HG03460 (cell line): ENCODE data around the gene SLC22A13.
"Not testable (repeated sequence)": the region's sequence is repeated elsewhere in the genome, so short reads cannot be mapped to it uniquely, and the experiment has no call there.

Experiments used
- ATAC-seq: cut with Tn5 transposase; IDR thresholded peaks from one replicate; pipeline ENCODE4 v1.9.1; 2021; ENCODE audit not compliant: unreplicated experiment

The SLC22A13 gene

DNA sequence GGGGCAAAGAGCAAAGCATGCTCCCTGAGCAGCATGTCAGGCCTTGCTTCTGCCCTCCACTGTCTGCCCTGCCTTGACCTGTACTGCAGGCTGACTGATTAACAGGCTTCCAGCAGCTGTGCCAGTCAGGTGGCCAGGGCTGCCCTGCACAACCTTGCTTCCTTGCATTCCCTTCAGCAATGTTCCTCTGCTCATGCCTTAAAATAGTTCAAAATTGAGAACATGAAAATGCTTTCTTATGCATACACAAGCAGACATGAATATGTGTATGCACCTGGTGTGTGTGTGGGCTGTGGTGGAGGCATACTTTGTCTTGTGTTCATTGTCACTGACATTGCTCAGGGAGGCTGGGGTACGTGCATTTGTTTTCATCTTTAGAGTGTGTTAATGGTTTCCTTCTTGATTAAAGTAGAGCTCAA lies 1.2 kb upstream of the SLC22A13 start:
- ATAC-seq: no peak

DNA sequence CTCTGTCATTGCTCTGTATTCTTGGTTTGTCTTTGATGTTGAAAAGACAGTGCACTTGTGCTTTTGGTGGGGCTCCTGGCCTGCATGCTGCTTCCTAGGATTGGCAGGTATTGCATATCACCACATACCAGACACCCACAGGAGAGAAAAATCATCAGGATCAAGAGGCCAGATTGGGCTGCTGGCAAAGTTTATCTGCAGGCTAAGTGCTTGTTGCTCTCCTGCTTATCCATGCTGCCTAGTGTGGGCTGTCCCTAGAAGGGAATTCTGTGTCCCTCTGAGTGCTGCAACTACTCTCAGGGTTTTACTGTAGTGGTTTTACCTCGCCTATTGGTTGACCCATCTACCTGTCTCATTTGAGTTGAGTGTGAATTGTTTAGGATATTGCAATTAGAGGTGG lies 833 bp upstream of the SLC22A13 start:
- no peak for ATAC-seq

DNA sequence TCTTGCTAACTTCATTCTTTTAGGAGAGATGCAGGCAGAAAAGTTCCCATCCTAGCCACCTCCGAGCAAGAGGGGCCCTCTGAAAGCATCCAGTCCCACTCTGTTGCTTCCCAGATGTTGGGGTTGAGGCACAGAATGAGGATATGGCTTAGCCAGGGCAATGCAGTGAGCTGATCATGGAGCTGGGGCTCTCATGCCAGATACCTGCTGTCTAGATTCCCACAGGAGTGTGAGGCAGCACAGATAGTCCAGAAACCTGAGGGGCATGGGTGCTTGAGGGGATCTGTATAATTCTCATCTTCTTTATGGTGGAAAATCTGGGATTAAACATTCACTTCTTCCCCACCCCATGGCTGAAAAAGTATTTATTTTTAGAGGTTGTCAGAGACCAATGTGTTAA lies 1.2 kb downstream of the SLC22A13 start:
- no peak for ATAC-seq

DNA sequence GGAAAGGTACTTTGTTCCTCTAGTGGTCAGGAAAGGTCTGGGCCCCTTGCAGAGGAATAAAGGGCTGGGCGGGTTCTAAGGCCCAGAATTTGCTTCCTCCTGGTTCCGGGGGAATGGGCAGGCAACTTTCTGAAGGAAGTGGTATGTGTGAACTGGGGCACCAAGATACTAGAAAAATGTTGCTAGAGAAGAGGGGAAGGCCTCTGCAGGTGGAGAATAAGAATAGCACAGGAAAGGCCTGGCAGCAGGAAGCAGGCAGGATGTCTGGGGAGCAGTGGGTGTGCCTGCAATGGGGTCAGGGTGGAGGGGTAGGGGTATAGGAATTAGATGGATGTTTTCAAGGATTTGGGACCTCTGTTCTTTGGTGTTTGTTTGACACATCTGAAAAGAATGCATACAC lies 2.0 kb downstream of the SLC22A13 start:
- no peak for ATAC-seq

DNA sequence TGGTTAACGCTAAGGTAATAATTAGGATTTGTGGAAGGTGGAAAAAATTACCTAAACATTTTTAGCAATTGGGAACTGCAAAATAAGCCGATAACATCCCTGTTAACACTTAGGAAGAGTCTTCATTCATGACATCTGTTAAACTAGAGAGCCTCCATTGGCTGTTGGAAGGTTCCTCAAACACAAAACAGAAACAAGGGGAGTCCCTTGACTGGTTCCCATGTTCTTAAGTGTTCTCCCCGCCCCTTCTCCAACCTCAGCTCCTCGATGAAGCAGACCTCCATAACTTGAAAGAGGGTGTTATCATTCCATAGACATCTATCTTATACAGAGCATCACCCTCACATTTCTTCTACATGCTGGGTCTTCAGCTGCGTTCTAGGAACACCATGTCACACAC lies 2.5 kb downstream of the SLC22A13 start:
- no peak for ATAC-seq

DNA sequence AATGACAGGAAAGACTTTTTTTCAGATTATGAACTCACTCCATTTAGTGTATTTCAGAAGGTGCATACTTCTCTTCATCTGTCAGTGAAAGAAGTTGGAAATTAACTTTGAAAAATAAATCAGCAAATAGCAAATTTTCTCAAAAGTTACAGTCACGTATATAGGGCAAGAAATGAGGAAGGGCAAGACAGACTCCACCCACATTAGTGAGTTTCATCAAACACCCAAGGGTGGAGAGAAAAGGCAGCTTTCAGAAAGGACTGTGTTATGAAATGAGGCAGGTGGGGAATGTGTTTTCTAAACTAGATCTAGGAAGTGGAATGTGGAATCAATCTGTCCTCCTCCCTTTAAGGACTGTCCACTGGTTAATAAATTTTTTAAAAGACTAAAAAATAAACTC lies 2.9 kb downstream of the SLC22A13 start:
- no peak for ATAC-seq

DNA sequence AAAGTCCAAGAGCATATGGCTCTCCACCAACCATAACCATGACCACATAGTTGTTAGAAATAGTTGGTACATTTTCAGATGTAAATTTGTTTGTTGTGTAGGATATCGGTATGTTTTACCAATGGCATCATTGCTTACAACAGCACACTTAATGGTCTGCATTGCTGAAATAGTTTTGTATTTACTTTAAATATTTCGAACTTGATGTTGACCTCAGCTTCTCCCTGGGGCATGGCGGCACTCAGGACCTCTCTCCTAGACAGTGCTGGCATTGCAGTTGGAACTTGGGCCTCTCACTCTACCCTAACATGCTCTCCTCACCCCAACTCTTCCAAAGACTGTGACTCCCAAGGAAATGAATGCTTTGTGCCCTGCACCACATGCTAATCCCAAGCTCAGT lies 5.0 kb downstream of the SLC22A13 start:
- ATAC-seq: no peak

DNA sequence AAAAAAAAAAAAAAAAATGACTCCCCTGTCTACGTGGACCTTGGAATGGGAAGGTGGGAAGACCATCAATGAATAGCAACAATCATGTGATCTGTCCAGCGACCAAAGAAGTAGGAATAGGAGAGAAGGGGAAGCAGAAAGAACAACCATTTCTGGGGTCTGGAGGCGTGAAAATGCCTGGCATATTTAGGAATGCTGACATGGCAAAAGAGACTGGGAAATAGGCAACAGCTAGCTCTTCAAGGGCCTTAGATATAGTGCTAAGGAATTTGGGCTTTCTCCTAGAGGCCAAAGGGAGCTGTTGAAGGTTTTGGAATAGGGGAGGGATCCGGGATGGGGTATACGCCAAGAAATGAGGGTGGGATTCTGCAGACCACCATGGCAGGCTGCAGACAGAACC lies 5.9 kb downstream of the SLC22A13 start:
- ATAC-seq: no peak

DNA sequence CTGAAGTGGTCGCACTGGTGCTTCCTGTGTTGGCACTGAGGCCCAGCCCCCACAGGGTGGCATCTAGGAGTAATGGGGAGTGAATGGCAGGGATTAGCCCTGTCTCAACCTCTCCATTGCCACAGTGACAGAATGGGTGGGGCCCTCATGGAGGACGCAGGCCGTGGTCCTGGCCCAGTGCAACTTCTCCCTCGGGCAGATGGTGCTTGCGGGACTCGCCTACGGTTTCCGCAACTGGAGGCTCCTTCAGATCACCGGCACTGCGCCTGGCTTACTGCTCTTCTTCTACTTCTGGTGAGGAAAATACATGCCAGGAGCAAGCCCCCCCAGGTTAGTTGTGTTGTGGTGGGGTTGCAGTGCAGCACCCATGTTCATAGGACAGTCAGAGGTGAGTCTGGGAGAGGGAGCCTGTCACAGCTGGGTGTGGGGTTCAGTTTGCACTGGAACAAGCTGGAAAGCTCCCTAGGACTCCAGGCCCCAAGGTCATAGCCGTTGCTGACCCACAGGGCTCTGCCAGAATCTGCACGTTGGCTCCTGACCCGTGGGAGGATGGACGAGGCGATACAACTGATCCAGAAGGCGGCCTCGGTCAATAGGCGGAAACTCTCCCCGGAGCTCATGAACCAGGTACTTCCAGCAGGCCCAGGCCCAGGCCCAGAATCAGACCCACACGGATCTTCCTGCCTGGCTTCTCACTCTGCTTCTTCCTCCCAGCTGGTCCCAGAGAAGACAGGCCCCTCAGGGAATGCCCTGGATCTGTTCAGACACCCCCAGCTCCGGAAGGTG lies 9.4 kb downstream of the SLC22A13 start:
- ATAC-seq: no peak

DNA sequence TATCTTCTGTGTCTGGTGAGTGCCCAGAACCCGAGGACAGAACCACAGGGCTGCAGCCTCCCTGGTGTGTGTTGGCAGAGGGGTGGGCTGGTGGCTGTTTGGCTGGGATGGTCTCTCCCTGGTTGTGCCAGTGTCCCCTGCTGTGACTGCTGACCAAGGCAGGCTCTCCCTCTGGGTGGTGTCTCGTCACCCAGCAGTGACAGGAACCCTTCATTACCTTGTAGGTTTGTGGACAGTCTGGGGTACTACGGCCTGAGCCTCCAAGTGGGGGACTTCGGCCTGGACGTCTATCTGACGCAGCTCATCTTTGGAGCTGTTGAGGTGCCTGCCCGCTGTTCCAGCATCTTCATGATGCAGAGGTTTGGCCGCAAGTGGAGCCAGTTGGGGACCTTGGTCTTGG lies 10.0 kb downstream of the SLC22A13 start:
- ATAC-seq: no peak

DNA sequence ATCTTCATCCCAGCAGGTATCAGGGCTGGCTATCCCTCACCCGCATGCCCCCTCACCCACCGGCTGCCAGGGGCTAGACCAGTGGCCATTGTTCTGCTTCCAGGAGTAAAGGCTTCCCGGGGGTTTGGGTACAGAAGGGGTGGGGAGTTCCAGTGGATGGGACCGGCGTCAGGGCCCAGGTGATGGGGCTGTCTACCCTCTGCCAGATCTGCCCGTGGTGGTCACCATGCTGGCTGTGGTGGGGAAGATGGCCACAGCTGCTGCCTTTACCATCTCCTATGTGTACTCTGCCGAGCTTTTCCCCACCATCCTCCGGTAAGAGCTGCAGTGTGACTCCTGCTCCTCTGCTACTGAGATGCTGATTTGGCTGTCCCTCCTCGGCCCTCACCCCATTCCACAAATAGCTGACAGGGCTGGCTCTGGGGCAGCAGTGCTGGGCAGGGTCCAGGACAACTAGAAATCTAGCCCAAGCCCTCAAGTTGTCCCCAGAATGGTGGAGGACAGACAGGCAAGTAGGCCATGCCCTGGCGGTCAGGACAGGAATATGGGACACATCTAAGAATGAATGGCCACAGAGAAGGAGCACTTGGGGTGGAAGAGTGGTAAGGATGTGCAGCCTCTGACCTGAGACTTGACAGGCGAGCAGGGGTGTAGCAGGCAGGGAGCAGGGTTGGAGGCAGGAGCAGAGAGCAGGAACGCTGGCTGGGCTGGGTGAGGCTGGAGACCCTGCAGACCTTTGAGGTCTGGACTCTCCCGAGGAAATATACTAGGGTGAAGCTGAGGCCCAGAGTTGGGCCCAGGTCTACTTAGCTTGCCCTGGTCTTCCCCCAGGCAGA lies 10.7 kb downstream of the SLC22A13 start:
- no peak for ATAC-seq

DNA sequence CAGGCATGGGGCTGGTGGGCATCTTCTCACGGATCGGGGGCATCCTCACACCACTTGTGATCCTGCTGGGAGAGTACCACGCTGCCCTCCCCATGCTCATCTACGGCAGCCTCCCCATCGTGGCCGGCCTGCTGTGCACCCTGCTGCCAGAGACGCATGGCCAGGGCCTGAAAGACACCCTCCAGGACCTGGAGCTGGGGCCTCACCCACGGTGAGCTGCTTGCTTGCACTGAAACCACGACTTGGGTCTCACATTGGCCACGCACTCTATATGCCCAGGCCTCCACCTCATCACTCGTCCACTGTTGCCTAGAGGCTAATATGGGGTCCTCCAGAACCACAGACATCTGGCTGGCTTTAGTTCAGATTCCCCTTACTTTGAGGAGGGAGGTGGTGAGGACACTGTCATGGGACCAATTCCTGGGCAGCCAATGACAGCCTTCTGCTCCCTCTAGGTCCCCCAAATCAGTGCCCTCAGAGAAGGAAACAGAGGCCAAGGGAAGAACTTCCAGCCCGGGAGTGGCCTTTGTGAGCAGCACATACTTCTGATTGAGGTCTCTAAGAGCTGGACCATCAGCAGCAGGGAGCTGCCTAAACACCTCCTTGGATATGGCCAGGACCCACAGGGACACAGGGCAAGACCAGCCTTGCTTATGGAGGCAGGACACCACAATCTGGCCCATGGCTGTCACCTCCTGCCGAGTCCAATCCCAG lies 11.5 kb downstream of the SLC22A13 start:
- ATAC-seq: no peak

DNA sequence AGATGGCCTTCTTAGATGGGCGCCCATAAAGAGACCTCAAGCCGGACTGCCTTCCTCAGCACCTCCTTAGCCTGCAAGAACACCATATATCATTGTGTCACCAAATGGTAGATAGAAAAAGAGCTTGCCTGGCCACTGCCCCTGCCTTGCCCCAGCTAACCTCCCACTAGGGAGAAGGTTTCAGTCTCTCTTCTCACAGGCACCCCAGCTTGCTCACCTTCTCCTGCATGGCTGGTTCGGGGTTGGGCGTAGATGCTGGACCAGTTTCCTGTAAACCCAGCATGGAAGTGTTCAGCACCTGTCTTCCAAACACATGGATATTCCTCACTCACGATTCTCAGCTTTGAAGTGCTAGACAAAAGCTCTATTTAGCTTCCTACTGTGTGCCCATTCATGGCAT lies 13.2 kb downstream of the SLC22A13 start:
- no peak for ATAC-seq

DNA sequence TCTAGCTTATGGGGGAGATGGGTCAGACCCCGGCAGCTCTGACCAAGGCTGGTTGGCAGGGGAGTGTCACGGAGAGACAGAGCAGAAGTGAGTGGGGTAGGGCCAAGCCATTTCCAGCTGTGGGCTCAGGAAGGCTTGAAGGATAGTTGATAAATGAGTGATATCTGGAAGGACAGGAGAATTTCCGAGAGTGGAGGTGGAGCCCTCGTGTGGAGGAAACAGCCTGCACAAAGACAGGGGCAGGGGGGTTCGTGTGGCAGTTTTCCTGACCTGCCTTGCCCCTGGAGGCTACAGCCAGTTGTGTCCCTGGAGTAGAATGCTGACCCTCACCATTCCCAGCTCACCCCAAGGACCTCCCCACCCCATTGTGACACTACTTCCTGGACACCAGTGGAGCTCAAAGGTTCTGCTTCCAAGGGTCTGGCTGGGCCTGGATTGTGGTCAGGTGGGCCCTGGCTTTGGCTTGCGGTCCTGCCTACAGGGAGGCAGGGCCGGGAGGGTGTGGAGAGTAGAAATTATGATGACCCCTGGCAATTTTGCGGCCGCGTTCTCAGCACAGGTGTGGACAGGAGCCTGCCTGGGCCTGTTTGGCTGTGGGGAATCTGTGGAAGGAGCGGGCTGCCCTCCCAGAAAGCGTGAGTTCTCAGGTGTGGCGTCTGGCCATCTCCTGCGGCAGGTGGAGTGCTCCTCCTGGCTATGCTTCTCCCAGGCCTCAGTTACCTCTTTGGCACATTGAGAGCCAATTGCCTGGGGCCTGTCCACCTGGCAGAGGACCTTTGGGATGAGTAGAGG lies 16.5 kb downstream of the SLC22A13 start, which contains the start of gene SLC22A14:
SLC22A14 (plus strand) TSS at position 400 of the 792 bp plus-strand sequence. CDS start 23,733 bp downstream, outside the sequence.
- ATAC-seq: no peak

DNA sequence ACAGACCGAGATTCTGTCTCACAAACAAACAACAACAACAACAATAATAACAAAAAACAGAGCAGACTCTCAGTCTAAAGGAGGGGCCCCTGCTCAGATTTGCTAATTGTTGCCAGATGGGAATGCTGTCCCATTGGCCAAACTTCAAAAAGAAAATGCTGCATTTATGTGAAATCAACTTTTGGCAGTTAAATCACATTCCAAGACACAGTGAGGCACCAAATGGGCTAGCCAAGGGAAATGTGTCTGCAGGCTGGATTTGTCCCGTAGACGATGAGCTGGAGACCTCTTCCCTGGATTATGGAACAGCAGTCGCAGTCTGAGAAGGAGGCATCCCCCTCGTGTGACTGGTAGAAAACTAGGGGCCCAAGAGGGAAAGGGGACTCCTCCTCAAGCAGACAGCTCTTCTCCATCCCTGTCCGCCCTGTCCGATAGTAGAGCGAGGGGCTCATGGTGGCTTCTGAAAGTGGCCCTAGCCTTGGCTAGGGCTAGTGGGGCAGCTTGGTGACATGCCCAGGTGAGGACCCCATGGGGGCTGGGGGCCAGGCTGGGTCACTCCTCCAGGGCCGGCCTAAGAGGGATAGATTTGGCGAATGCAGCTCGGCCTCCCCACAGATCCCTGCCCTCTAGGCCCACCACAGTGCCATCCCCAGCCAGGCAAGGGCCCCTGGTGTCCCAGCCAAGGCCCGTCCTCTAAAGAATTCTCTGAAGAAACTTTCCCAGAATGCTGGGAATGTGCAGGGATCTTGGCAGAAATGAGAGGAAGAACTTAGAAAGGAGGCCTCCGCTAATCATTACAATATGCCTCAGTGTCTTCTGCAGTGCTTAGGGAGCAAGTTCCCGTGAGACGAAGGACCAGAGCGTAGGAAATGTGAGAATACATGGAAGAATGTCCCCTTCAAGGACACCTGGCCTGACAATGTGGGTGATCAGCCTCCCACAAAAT lies 18.5 kb downstream of the SLC22A13 start:
- ATAC-seq: no peak

DNA sequence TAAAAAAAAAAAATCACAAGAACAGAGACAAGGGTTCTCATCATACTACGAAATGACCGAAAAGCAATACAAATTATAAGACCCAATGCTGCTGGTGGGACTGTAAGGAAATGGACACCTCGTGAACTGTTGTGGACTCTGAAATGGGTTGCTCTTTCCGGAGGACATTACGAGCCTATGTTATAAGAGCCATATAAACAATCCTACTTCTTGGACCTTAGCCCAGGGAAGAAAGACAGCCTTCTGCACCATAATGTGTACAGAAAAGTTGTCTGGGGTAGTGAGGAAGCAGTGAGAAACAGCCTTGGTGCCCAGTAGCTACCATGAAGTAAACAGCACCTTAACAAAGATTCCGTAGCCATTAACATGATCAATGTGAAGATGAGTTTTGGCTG lies 19.1 kb downstream of the SLC22A13 start:
- no peak for ATAC-seq

DNA sequence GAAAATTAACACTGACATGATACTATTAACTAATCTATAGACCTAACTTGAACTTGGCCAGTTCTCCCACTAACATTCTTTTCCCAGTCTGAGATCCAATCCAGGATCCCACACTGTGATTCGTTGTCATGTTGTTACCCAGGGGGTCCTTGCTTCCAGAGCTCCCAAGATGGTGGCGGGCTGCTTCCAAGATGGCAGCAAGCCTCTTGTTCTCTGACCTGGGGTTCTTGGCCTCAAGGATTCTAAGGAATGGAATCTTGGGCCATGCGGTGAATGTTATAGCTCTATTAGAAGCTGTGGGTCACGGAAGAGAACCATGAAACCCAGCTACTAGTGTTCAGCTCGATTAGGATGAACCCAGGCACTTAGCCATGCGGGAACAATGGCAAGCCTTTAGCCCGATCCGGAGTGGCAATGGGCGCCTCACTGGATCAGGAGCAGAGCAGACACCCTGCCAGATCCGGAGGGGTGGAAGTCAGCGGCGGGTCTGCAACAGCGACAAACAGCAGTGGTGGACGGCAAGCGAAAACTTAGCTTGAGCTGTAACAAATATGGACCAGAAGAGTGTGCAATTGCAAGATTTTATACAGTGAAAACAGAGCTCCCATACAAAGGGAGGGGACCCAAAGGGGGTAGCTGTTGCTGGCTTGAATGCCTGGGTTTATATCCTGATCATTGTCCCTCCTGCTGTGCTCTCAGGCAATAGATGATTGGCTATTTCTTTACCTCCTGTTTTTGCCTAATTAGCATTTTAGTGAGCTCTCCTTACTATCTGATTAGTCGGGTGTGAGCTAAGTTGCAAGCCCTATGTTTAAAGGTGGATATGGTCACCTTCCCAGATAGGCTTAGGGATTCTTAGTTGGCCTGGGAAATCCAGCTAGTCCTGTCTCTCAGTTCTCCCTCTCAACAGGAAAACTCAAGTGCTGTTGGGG lies 23.9 kb downstream of the SLC22A13 start:
- not testable (repeated sequence) for ATAC-seq

DNA sequence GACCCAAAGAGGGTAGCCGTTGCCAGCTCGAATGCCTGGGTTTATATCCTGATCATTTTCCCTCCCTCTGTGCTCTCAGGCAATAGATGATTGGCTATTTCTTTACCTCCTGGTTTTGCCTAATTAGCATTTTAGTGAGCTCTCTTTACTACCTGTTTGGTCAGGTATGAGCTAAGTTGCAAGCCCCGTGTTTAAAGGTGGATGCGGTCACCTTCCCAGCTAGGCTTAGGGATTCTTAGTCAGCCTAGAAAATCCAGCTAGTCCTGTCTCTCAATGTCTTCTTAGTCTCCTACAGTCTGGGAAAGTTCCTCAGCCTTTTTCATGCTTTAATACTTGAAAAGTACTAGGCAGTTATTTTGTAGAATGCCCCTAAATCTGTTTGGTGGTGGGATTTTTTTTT lies 31.4 kb downstream of the SLC22A13 start:
- not testable (repeated sequence) for ATAC-seq

DNA sequence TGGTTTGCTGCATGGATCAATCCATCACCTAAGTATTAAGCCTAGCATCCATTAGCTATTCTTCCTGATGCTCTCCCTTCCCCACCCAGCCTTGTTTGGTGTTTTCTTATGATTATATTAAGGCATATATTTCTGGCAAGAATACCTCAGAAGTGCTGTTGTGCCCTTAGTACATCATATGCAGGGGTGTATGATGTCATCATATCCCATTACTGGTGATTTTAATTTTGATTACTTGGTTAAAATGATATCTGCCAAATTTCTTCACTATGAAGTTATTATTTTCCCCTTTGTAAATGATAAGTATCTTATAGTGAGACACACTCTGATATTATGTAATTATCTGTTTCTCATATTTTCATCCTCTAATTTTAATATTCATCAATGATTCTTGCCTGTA lies 31.9 kb downstream of the SLC22A13 start:
- no peak for ATAC-seq
